Measurements from ENCODE around the gene PRR14L.

The PRR14L gene

GRCh38 chr22:31653944-31654343 is 96.0 kb downstream of the PRR14L start:
- H3K4me1 Mint-ChIP-seq (ENCODE audit: low read depth), result peaks cover 8% of the 10 kb centered on the region
- no peak overlapping the region for H3K4me3 Mint-ChIP-seq
- no peaks in the 10 kb centered on the region for H3K9me3 Mint-ChIP-seq
- DNase-seq (ENCODE audit: low spot score), result no peak
- peaks cover 6% of the 10 kb centered on the region for H3K36me3 Mint-ChIP-seq (ENCODE audit: low read depth)
- no peaks in the 10 kb centered on the region for H3K27me3 Mint-ChIP-seq (ENCODE audit: low read depth)
- H3K27ac Mint-ChIP-seq, result peak overlapping the region; percentile 5

DNA sequence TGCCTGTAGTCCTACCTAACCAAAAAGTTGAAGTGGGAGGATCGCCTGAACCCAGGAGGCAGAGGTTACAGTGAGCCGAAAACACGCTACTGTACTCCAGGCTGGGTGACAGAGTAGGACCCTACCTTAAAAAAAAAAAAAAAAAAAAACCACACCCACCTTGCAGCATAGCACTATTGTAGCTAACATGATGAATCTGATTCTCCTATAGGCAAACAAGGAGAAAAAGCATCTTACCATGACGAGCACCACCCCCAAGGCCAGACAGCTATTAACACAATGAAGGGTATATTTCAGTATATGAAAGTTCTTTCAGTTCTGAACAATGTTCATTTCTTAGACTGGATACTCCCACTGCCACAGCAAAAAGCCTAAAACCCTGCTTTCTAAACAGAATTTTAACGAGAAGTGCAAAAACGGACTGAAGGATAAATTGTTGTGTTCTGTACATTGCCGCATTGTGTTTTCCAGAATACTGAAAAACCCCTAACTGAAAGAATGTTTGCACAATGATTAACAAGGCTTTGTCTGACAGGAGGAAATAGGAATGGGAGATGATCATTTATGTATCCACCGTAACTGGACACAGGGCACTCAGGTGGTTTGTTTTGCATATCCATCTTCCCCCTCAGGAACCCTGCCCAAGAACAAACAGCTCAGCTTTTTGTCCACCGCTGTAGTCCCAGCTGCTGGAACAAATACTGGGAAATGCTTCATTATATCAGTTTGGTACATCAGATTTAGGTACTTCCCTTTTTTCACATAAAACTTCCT is 96.8 kb downstream of the PRR14L start:
- Mint-ChIP-seq H3K4me3 (no peak overlapping the region), H3K27ac (no peak overlapping the region)

GRCh38 chr22:31652088-31652487 is 97.8 kb downstream of the PRR14L start:
- DNase-seq (ENCODE audit: low spot score), result no peak
- Mint-ChIP-seq H3K4me3 (no peak overlapping the region), H3K27me3 (ENCODE audit: low read depth) (no peaks in the 10 kb centered on the region), H3K4me1 (ENCODE audit: low read depth) (peaks cover 8% of the 10 kb centered on the region), H3K9me3 (no peaks in the 10 kb centered on the region), H3K36me3 (ENCODE audit: low read depth) (peaks cover 12% of the 10 kb centered on the region), H3K27ac (no peak overlapping the region)

More for the DNA sequence above, 96.8 kb downstream of the PRR14L start:
- Mint-ChIP-seq H3K4me1 (ENCODE audit: low read depth) (peaks cover 8% of the 10 kb centered on the region), H3K27me3 (ENCODE audit: low read depth) (no peaks in the 10 kb centered on the region), H3K9me3 (no peaks in the 10 kb centered on the region), H3K36me3 (ENCODE audit: low read depth) (peaks cover 8% of the 10 kb centered on the region)
- DNase-seq (ENCODE audit: low spot score), result no peak

GRCh38 chr22:31651664-31652063 is 98.3 kb downstream of the PRR14L start:
- Mint-ChIP-seq H3K4me3 (no peak overlapping the region), H3K27me3 (ENCODE audit: low read depth) (no peaks in the 10 kb centered on the region), H3K36me3 (ENCODE audit: low read depth) (peaks cover 12% of the 10 kb centered on the region), H3K27ac (no peak overlapping the region), H3K9me3 (no peaks in the 10 kb centered on the region), H3K4me1 (ENCODE audit: low read depth) (peaks cover 9% of the 10 kb centered on the region)
- DNase-seq (ENCODE audit: low spot score), result no peak

- DNase-seq (ENCODE audit: low spot score), result no peak
- Mint-ChIP-seq H3K27ac (no peak overlapping the region), H3K36me3 (ENCODE audit: low read depth) (peaks cover 16% of the 10 kb centered on the region), H3K27me3 (ENCODE audit: low read depth) (no peaks in the 10 kb centered on the region), H3K9me3 (no peaks in the 10 kb centered on the region), H3K4me3 (no peak overlapping the region), H3K4me1 (ENCODE audit: low read depth) (peaks cover 11% of the 10 kb centered on the region)
These were observed 99.5 kb downstream of the PRR14L start for GRCh38 chr22:31650391-31650790.

DNA sequence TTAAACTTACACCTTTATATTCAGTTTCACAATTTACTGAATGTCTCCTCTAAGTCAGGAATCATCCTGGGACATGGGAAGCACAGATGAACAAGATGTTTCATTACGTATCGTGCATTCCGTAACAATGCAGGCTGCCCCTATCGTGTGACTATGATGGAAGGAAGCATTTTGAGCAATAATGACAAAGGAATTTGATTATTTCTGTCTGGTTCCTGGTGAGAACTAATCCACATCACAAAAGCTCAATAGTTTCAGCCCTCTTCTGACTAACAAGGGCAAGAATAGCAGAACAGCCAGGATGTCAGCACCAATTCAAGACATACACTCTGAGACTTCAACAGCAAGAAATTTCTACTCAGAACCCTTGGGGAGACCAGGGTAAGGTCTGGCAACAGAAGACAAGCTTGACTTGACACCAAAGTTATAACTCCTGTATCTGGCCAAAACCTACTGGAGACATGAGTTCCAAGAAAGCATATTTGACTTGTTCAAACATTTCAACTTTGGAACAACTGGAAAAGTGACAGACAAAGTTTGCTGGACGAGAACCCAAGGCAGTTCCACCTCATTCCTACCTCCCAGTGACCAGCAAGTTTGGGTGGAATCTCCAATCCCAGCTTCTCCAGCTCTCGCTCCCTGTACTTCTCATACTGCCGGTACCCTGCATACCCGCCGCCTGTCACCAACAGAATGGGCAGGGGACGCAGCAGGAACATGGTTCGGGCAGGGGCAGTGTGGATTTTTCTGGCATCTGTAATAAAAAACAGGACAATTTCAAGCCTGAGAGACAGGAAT is 102.2 kb downstream of the PRR14L start:
- H3K36me3 Mint-ChIP-seq (ENCODE audit: low read depth), result peaks cover 24% of the 10 kb centered on the region
- no peak overlapping the region for H3K4me3 Mint-ChIP-seq
- no peaks in the 10 kb centered on the region for H3K27me3 Mint-ChIP-seq (ENCODE audit: low read depth)
- H3K9me3 Mint-ChIP-seq, result no peaks in the 10 kb centered on the region
- DNase-seq (ENCODE audit: low spot score), result no peak
- H3K4me1 Mint-ChIP-seq (ENCODE audit: low read depth), result peaks cover 4% of the 10 kb centered on the region
- no peak overlapping the region for H3K27ac Mint-ChIP-seq

- no peak overlapping the region for H3K4me3 Mint-ChIP-seq
- H3K36me3 Mint-ChIP-seq (ENCODE audit: low read depth), result peaks cover 24% of the 10 kb centered on the region
- no peaks in the 10 kb centered on the region for H3K9me3 Mint-ChIP-seq
- H3K27ac Mint-ChIP-seq, result no peak overlapping the region
- peaks cover 4% of the 10 kb centered on the region for H3K4me1 Mint-ChIP-seq (ENCODE audit: low read depth)
- no peaks in the 10 kb centered on the region for H3K27me3 Mint-ChIP-seq (ENCODE audit: low read depth)
- DNase-seq (ENCODE audit: low spot score), result no peak
These were observed 102.9 kb downstream of the PRR14L start for GRCh38 chr22:31647066-31647465.

DNA sequence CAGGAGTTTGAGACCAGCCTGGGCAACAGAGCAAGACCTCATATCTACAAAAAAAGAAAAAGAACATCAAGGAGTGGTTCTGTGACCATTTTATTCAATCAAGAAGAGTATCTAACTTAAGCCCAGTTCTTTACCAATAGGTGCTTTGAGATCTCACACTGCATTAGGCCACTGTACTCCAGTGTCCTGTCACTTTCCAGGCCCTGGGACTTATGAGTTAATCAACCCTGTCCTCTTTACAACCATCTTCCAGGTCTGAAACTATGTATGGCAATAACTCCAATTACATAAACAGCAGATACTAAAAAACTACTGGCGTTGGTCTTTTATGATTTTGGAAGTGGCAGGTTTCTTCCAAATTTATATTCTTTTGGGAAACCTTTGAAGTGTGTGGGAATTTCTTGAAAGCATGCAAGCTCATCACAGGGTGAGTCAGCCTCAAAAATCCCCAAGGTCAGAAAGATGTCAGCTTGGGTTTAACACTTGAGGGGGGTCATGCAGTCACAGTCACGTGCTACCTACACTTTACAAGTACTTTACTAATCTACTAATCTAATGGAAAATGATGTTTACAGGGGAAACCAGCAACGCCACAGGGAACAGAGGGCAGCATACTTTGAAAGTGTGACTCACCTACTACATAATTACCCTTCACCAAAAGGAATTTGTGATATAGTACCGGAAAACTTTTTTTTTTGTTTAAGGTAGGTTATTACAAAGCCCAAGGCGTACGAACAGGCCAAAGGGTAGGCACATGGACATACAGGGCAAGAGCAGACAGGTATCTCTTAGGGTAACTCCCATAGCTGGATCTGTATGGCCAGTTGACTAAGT is 103.5 kb downstream of the PRR14L start:
- peaks cover 24% of the 10 kb centered on the region for H3K36me3 Mint-ChIP-seq (ENCODE audit: low read depth)
- no peak overlapping the region for H3K27ac Mint-ChIP-seq
- DNase-seq (ENCODE audit: low spot score), result peak; percentile 46
- H3K4me1 Mint-ChIP-seq (ENCODE audit: low read depth), result peaks cover 4% of the 10 kb centered on the region
- no peaks in the 10 kb centered on the region for H3K9me3 Mint-ChIP-seq
- H3K4me3 Mint-ChIP-seq, result no peak overlapping the region
- no peaks in the 10 kb centered on the region for H3K27me3 Mint-ChIP-seq (ENCODE audit: low read depth)

GRCh38 chr22:31639436-31640039 is 110.4 kb downstream of the PRR14L start:
- Mint-ChIP-seq H3K9me3 (no peaks in the 10 kb centered on the region), H3K36me3 (ENCODE audit: low read depth) (peaks cover 12% of the 10 kb centered on the region), H3K27ac (peak overlapping the region; percentile 8), H3K27me3 (ENCODE audit: low read depth) (no peaks in the 10 kb centered on the region), H3K4me3 (peak overlapping the region; percentile 5), H3K4me1 (ENCODE audit: low read depth) (peaks cover 26% of the 10 kb centered on the region)
- DNase-seq (ENCODE audit: low spot score), result no peak

DNA sequence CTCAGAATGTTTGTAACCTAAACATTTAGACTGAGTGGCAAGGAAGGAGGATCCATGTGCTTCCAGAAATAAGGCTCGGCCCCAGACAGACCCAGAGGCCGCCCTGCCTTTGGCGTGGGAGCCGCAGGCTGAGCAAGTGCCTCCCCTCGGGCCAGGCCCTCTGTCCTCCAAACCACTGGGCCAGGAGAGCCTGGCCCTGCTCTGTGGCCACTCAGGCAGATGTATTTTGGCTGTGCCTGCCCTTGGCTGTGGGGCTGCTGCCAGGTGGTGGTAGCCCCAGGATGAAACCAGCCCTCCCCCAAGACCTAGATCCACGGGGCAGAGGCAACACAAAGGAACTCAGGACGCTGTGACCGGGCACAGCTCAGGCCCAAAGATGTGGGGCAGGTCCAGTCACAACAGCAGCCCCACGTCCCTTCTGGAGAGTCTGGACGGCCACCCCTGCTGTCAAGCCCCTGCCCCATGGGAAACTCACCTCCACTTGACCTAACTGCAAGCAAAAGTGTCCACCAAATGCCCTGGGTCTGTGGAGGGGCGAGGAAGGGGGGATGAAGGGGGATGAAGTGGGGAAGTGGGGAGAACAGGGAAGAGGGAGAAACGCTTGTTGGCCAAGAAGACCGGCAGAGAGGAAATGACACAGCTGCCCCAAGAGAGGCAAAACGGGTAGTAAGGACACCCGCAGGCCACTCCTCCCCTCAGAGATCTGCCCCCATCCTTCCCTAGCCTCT is 111.9 kb downstream of the PRR14L start:
- Mint-ChIP-seq H3K9me3 (no peaks in the 10 kb centered on the region), H3K4me3 (peak overlapping the region; percentile 29), H3K4me1 (ENCODE audit: low read depth) (peaks cover 30% of the 10 kb centered on the region), H3K36me3 (ENCODE audit: low read depth) (peaks cover 7% of the 10 kb centered on the region), H3K27ac (peak overlapping the region; percentile 75), H3K27me3 (ENCODE audit: low read depth) (no peaks in the 10 kb centered on the region)
- no peak for DNase-seq (ENCODE audit: low spot score)

GRCh38 chr22:31637447-31637890 is 112.5 kb downstream of the PRR14L start:
- peak overlapping the region; percentile 75 for H3K27ac Mint-ChIP-seq

GRCh38 chr22:31635638-31636306 is 114.2 kb downstream of the PRR14L start:
- DNase-seq (ENCODE audit: low spot score), result no peak
- no peaks in the 10 kb centered on the region for H3K27me3 Mint-ChIP-seq (ENCODE audit: low read depth)
- H3K36me3 Mint-ChIP-seq (ENCODE audit: low read depth), result peaks cover 2% of the 10 kb centered on the region
- H3K4me3 Mint-ChIP-seq, result no peak overlapping the region
- H3K9me3 Mint-ChIP-seq, result no peaks in the 10 kb centered on the region
- peaks cover 32% of the 10 kb centered on the region for H3K4me1 Mint-ChIP-seq (ENCODE audit: low read depth)
- H3K27ac Mint-ChIP-seq, result no peak overlapping the region

More at GRCh38 chr22:31637447-31637890, 112.5 kb downstream of the PRR14L start:
- DNase-seq (ENCODE audit: low spot score), result no peak
- Mint-ChIP-seq H3K36me3 (ENCODE audit: low read depth) (peaks cover 7% of the 10 kb centered on the region), H3K4me3 (no peak overlapping the region), H3K27me3 (ENCODE audit: low read depth) (no peaks in the 10 kb centered on the region), H3K9me3 (no peaks in the 10 kb centered on the region), H3K4me1 (ENCODE audit: low read depth) (peaks cover 30% of the 10 kb centered on the region)
